Peyer's patch (tissue), 4 donors: ENCODE results near the gene HACD2. TPM values are rescaled to one million over a fixed set of nuclear protein-coding genes. Genes with fewer than 3 reads are reported as not detected.
"Not testable (repeated sequence)": the region's sequence is repeated elsewhere in the genome, so short reads cannot be mapped to it uniquely, and the experiment has no call there.

Source experiments
- DNase-seq, 3 donors: peaks; one replicate each; pipeline ENCODE4 v3.0.0-alpha.2; 2017 to 2019
- H3K27ac ChIP-seq, 4 donors: fragments of 200-600 bp; sonication (generic); one replicate each; pipeline ENCODE4 v1.5.1; 2016 to 2019
- H3K27me3 ChIP-seq, 2 donors: fragments of 200-600 bp; sonication (generic); one replicate each; pipeline ENCODE4 v1.5.1; 2019
- H3K36me3 ChIP-seq, 3 donors: fragments of 200-600 bp; sonication (generic); one replicate each; pipeline ENCODE4 v1.5.1; 2016 to 2019
- H3K4me1 ChIP-seq, 4 donors: fragments of 200-600 bp; sonication (generic); one replicate each; pipeline ENCODE4 v1.5.1; 2016 to 2019
- H3K4me3 ChIP-seq, 4 donors: fragments of 200-600 bp; sonication (generic); 1 replicate in 3 of 4; 2 replicates in 1 of 4; pipeline ENCODE4 v1.5.1; 2016 to 2019; ENCODE audit warnings: mild to moderate bottlenecking in 1 of 4
- H3K9me3 ChIP-seq, 4 donors: fragments of 200-600 bp; sonication (generic); one replicate each; pipeline ENCODE4 v1.5.1; 2016 to 2019; ENCODE audit warnings: mild to moderate bottlenecking in 1 of 4
- CTCF ChIP-seq, 6 experiments: fragments of 450-650 bp in 4 of 6; fragments of 200-600 bp in 2 of 6; sonication (generic) in 1 of 6; IDR thresholded peaks; one replicate each; pipeline ENCODE4 v1.5.1; 2017 to 2019; ENCODE audit warnings: antibody characterized with exemption in 6 of 6, mild to moderate bottlenecking in 3 of 6, moderate library complexity in 1 of 6
- POLR2A ChIP-seq, 2 donors: fragments of 450-650 bp; IDR thresholded peaks; one replicate each; pipeline ENCODE4 v1.5.1; 2017; ENCODE audit warnings: antibody characterized with exemption in 2 of 2, mild to moderate bottlenecking in 2 of 2, moderate library complexity in 2 of 2
- total RNA-seq, 4 donors: library from RNA; depleted of rRNA; stranded (reverse); fragments of >200 nt; gene quantifications; one replicate each; pipeline ENCODE4 v1.1.0, GENCODE V29; 2016

HACD2 gene
- total RNA-seq, 4 donors from 2014 or later, result 19.8 to 53.6 (median 27.6) TPM

DNA sequence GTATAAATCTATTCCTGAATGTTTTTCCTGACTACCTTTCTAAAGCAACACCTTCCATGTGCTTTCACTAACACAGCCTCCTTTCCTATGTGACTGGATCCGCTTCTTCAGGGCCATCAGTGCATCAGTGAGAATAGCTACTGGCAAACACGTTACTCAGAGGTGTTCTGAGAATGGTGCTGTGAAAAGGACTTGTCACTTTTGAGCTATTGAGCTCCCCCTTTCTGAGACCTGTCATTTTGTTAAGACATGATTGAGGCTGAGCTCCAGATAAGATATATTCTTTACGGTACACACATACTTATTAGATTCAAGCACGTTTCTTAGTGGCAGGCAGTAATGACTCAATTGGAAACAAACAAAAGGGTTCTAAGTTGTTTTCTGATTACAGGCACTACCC, 90.9 kb downstream of the HACD2 start:
- Histone ChIP-seq H3K27ac (no peak overlapping the region), H3K4me3 (no peak overlapping the region), H3K9me3 (no peaks in the 10 kb centered on the region), H3K36me3 (peaks cover 0 to 32% (median 0%) of the 10 kb centered on the region in 3 donors), H3K4me1 (no peaks in the 10 kb centered on the region), H3K27me3 (no peaks in the 10 kb centered on the region)
- TF ChIP-seq CTCF (IDR thresholded peaks at IDR 0.05) (no peak), POLR2A (IDR thresholded peaks at IDR 0.05) (no peak)
- no peak for DNase-seq

DNA sequence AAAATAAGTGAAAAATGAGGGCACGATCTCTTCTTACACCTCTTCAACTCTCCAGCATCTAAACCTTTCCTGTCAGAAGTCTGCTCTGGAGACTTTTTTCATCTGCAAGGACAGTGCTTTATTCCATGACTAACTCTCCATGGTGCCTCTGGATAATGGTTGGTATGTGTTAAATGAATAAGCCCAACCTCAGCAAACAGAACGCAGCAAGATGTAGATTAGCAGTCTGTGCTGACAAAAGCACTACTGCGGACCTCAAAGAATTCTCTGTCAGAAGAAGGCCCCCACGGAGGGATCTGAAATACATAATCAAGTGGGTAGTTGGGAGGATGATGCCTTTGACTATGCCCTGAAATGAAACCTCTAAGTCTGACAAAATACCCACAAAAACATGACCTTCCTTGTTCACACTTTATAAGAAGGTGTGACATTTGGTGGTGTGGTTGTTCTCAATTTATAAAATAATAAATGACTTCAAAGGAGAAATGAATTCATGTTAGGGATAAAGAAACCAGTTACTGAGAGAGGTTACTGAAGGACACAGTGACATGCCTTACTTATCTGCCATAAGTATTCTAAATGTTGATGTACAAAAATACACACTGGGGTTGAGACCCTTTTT, 92.8 kb downstream of the HACD2 start:
- Histone ChIP-seq H3K9me3 (no peaks in the 10 kb centered on the region), H3K4me3 (no peak overlapping the region), H3K4me1 (no peaks in the 10 kb centered on the region), H3K36me3 (peaks cover 0 to 16% (median 0%) of the 10 kb centered on the region in 3 donors), H3K27me3 (no peaks in the 10 kb centered on the region), H3K27ac (no peak overlapping the region)
- DNase-seq, result no peak
- TF ChIP-seq POLR2A (IDR thresholded peaks at IDR 0.05) (no peak), CTCF (IDR thresholded peaks at IDR 0.05) (no peak)

DNA sequence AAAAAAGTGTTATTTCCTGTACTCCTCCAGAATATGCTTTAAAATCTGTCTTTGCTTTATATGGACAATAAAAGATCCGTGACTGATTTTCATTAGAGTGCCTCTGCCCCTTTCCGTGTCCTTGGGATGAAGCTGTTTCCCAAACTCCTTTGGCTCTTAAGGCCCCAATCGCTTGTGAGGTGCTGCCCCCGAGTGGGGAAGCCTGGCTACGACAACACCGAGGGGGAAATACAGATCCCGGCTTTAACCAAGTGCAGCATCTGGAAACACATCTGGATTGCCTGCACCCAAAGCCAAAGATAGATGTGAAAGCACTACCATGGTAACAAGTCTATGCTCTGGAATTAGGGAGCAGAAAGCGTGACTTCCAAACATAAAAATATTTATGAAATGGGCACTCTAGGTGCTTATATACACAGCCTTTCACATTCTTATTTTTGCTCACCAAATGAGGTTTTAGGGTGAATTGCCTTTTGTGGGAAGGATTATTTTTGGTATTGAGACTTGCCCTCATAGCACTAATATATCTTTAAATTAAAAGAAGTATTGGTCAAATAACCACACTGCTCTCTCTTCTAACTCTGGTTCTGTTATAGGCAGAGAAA, 95.4 kb downstream of the HACD2 start:
- H3K27ac ChIP-seq, result no peak overlapping the region
- peak; percentile 37 to 78 (median 67) for DNase-seq

DNA sequence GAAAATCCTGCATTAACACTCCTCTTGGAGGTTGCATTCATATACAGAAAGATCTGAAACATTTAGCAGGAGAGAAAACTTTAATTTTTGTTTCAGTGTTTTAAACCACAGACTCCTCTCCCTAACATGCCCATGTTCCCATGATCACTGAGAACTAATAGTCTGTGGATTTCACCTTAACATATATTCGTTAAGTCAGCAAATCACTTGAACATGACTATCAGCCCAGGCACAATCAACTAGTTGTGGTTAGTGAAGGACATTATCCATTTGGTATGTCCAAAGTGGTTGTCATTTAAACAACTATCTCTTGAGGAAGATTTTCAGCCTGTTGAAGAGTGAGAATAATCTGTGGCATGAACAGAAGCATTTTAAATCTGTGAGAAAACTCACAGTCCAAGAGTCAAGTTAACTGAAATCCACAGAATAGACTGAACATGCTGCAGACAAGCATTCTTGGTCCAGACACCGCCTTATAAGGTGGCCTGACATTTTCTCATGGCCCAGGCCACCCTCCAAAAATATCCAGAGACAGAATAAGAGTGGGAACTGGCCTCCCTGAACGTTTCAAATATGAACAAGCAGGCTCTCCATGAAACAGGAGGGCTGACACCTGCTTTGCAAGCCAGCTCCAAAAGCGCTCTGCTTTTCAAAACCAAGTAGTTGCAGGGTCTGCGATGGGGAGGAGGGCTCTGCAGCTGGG, 96.1 kb downstream of the HACD2 start:
- Histone ChIP-seq H3K4me1 (no peaks in the 10 kb centered on the region), H3K27me3 (no peaks in the 10 kb centered on the region), H3K4me3 (no peak overlapping the region), H3K9me3 (no peaks in the 10 kb centered on the region), H3K36me3 (no peaks in the 10 kb centered on the region), H3K27ac (no peak overlapping the region)
- no peak for TF ChIP-seq POLR2A (IDR thresholded peaks at IDR 0.05)
- TF ChIP-seq CTCF (IDR thresholded peaks at IDR 0.05), result no peak
- DNase-seq, result no peak

More for the DNA sequence above, 95.4 kb downstream of the HACD2 start:
- H3K9me3 ChIP-seq, result no peaks in the 10 kb centered on the region
- peak; percentile 14 to 81 (median 72) for TF ChIP-seq CTCF (IDR thresholded peaks at IDR 0.05)
- TF ChIP-seq POLR2A (IDR thresholded peaks at IDR 0.05), result no peak
- H3K36me3 ChIP-seq, result peaks cover 0 to 4% (median 0%) of the 10 kb centered on the region in 3 donors
- H3K4me3 ChIP-seq, result no peak overlapping the region
- no peaks in the 10 kb centered on the region for H3K27me3 ChIP-seq
- no peaks in the 10 kb centered on the region for H3K4me1 ChIP-seq

DNA sequence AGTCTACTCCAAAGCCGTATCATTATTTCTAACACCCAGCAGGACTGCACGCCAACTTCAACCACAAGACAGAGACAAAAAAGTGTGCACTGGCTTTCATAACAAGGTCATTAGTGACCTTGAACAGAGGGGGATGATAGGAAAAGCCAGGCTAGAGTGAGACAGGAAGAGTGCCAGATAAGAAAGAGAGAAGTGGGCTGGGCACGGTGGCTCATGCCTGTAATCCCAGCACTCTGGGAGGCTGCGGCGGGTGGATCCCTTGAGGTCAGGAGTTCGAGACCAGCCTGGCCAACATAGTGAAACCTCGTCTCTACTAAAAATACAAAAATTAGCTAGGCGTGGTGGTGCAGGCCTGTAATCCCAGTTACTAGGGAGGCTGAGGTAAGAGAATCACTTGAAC, 97.8 kb downstream of the HACD2 start:
- not testable (repeated sequence) for H3K27ac ChIP-seq, DNase-seq, H3K4me1 ChIP-seq, H3K4me3 ChIP-seq, H3K9me3 ChIP-seq, H3K27me3 ChIP-seq, H3K36me3 ChIP-seq

DNA sequence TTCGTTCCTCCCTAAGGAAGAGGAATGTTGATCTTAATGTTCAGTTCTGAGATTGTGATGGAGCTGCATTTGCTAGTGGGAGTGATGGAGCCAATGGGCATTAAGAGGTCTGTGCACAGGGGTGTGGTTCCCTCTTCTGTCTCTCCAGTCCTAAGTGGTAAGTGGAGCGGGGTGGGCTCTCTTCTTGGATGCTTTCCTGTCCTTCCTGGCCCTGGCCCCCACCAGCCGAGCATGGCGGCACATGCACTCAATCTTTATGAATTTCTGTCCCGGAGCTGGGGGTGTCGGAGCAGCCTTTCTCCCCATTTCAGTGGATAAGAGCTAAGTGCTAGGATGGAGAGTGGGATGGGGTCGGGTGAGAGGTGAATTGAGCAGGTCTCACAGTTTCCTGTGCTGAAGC, 98.4 kb downstream of the HACD2 start:
- Histone ChIP-seq H3K27me3 (no peaks in the 10 kb centered on the region), H3K4me3 (no peak overlapping the region), H3K4me1 (no peaks in the 10 kb centered on the region), H3K9me3 (no peaks in the 10 kb centered on the region), H3K36me3 (no peaks in the 10 kb centered on the region), H3K27ac (no peak overlapping the region)
- DNase-seq, result no peak
- TF ChIP-seq POLR2A (IDR thresholded peaks at IDR 0.05) (no peak), CTCF (IDR thresholded peaks at IDR 0.05) (no peak)
